ENCODE data around the gene SYT1. TPM values are rescaled to one million over a fixed set of nuclear protein-coding genes. Genes with fewer than 3 reads are reported as not detected.

SYT1 gene
- total RNA-seq, 1 experiment from 2014 or later = 44.9 TPM

DNA sequence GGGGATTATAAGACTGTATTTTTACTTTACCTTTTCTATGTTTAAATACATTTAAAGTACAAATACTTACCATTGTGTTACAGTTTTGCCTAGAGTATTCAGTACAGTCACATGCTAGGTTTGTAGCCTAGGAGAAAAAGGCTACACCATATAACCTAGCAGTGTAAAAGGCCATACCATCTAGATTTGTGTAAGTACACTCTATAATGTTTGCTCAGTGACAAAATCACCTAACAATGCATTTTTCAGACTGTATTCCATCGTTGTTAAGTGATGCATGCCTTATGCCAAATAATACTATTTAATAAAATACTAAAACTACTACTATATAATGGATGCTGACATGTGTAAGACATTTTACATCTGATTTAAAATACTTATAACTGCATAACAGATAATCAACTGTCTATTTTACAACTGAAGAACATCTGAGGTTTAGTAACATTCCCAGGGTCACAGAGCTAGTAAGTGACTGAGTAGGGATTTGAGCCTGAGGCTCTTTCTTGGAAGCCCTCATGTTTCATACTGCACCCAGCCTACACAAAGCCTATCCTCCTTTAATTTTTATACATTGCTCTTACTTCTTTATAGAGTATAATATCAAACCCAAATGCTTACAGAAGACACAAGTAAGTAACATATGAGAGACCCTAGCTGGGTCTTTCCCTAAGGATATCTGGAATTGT is 296.8 kb downstream of the SYT1 start (continued):
- TF ChIP-seq, protein P1, sequence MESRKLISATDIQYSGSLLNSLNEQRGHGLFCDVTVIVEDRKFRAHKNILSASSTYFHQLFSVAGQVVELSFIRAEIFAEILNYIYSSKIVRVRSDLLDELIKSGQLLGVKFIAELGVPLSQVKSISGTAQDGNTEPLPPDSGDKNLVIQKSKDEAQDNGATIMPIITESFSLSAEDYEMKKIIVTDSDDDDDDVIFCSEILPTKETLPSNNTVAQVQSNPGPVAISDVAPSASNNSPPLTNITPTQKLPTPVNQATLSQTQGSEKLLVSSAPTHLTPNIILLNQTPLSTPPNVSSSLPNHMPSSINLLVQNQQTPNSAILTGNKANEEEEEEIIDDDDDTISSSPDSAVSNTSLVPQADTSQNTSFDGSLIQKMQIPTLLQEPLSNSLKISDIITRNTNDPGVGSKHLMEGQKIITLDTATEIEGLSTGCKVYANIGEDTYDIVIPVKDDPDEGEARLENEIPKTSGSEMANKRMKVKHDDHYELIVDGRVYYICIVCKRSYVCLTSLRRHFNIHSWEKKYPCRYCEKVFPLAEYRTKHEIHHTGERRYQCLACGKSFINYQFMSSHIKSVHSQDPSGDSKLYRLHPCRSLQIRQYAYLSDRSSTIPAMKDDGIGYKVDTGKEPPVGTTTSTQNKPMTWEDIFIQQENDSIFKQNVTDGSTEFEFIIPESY (IDR thresholded peaks at IDR 0.05; ENCODE audit: extremely low read depth, insufficient replicate concordance, low read length) = no peak

DNA sequence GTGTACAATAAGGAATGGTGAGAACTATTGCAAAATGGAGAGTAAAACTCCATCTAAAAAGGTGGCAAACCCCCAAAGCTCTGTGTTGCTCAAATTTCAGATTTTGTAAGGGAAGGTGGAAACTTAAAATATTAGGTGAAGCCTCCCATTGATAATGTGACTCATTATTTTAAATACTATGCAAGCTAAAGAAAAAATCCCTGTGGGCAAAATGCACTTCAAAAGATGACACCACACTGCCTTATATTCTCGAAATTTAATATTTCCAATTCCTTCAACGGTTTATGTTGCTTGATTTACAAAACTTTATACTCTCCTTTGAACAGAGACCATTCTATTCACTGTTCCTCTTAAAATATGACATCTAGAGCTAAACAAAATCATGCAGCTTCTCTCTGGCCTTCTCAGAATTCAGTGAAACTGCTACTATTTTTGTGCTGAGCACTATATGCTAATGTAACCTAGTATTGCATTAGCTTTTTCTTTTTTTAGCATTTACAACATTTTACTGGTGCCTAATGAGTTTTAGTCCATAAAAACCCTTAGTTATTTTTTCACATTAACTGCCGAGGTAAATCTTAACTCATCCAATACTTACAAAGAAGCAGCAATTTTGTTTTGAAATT is 297.7 kb downstream of the SYT1 start:
- Histone ChIP-seq H3K79me2 (ENCODE audit: insufficient read depth, low read length) (no peaks in the 10 kb centered on the region), H3K9ac (ENCODE audit: low read length) (no peak overlapping the region), H3K4me2 (ENCODE audit: low read length) (no peak overlapping the region), H3K9me3 (ENCODE audit: control insufficient read depth in 1 of 2, insufficient read depth in 1 of 2, low read depth in 1 of 2, low read length in 2 of 2) (no peaks in the 10 kb centered on the region), H3K4me3 (replicated peaks in 1 of 2; ENCODE audit: low read depth in 1 of 2, low read length in 2 of 2) (no peak overlapping the region), H3K4me1 (ENCODE audit: control insufficient read depth in 1 of 2, insufficient read depth in 2 of 2, low read length in 2 of 2) (no peaks in the 10 kb centered on the region), H3K36me3 (ENCODE audit: control insufficient read depth in 1 of 2, insufficient read depth in 2 of 2, low read length in 2 of 2) (no peaks in the 10 kb centered on the region), H4K20me1 (ENCODE audit: insufficient read depth) (0 out of 2 replicates have a peak, but pooled peaks cover 2% of the 10 kb centered on the region), H3K27me3 (ENCODE audit: insufficient read depth, low read length) (no peaks in the 10 kb centered on the region), H3K9me2 (ENCODE audit: insufficient read depth) (no peaks in the 10 kb centered on the region), H2AFZ (ENCODE audit: low read depth, low read length, poor library complexity, severe bottlenecking) (no peak overlapping the region), H3K27ac (ENCODE audit: low read depth, low read length) (no peak overlapping the region)
- ChIA-PET RAD21 (ENCODE audit: low non-redundant PET in 1 of 2, low total read pairs in 2 of 2, uncharacterized antibody in 2 of 2, unreplicated experiment in 2 of 2) (no interaction called here), POLR2A (no interaction called here), CTCF (no interaction called here)
- intact Hi-C loops (cut with micrococcal nuclease) = loop anchor here (10.0 kb wide), 1 partner anchor 1017 kb away; no protein-coding TSS in a partner anchor
- TF ChIP-seq SP1 (IDR thresholded peaks at IDR 0.05; ENCODE audit: low read depth) = no peak
- TF ChIP-seq, protein P2, sequence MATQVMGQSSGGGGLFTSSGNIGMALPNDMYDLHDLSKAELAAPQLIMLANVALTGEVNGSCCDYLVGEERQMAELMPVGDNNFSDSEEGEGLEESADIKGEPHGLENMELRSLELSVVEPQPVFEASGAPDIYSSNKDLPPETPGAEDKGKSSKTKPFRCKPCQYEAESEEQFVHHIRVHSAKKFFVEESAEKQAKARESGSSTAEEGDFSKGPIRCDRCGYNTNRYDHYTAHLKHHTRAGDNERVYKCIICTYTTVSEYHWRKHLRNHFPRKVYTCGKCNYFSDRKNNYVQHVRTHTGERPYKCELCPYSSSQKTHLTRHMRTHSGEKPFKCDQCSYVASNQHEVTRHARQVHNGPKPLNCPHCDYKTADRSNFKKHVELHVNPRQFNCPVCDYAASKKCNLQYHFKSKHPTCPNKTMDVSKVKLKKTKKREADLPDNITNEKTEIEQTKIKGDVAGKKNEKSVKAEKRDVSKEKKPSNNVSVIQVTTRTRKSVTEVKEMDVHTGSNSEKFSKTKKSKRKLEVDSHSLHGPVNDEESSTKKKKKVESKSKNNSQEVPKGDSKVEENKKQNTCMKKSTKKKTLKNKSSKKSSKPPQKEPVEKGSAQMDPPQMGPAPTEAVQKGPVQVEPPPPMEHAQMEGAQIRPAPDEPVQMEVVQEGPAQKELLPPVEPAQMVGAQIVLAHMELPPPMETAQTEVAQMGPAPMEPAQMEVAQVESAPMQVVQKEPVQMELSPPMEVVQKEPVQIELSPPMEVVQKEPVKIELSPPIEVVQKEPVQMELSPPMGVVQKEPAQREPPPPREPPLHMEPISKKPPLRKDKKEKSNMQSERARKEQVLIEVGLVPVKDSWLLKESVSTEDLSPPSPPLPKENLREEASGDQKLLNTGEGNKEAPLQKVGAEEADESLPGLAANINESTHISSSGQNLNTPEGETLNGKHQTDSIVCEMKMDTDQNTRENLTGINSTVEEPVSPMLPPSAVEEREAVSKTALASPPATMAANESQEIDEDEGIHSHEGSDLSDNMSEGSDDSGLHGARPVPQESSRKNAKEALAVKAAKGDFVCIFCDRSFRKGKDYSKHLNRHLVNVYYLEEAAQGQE (IDR thresholded peaks at IDR 0.05; ENCODE audit: low read depth) = no peak
- no peak for TF ChIP-seq ZNF274 (IDR thresholded peaks at IDR 0.05; ENCODE audit: low read depth, low read length)
- TF ChIP-seq, protein P3, sequence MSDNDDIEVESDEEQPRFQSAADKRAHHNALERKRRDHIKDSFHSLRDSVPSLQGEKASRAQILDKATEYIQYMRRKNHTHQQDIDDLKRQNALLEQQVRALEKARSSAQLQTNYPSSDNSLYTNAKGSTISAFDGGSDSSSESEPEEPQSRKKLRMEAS (IDR thresholded peaks at IDR 0.05) = no peak
- TF ChIP-seq JUND (IDR thresholded peaks at IDR 0.05) = no peak
- TF ChIP-seq EGR1 (IDR thresholded peaks at IDR 0.05; ENCODE audit: low read depth) = no peak
- TF ChIP-seq ELF1 (IDR thresholded peaks at IDR 0.05; ENCODE audit: borderline replicate concordance, low read depth) = no peak
- DNase-seq (ENCODE audit: low read depth, low spot score) (no peak), ATAC-seq (no peak)
- BruUV-seq (replicated peaks) = no TSS peak

Data from HCT116 (cell line).